Measurements from ENCODE around the gene ATOH8. TPM values are rescaled to one million over a fixed set of nuclear protein-coding genes. Genes with fewer than 3 reads are reported as not detected.
A peak's percentile ranks its signal among the peaks of the same experiment; 100 is the strongest.

Gene ATOH8
- total RNA-seq, 1 experiment from 2014 or later: 1.1 TPM

GRCh38 chr2:85761946-85762345 is 8.2 kb downstream of the ATOH8 start:
- no peaks in the 10 kb centered on the region for H3K36me3 ChIP-seq (replicated peaks; ENCODE audit: control insufficient read depth, insufficient read depth, low read length)
- no peak for DNase-seq
- H3K4me3 ChIP-seq (ENCODE audit: insufficient read depth, low read depth, low read length): no peak overlapping the region
- H3K27me3 ChIP-seq (ENCODE audit: control insufficient read depth, insufficient read depth, low read length): peaks cover 18% of the 10 kb centered on the region

GRCh38 chr2:85763132-85763531 is 9.3 kb downstream of the ATOH8 start:
- no peak overlapping the region for H3K4me3 ChIP-seq (ENCODE audit: insufficient read depth, low read depth, low read length)
- H3K27me3 ChIP-seq (ENCODE audit: control insufficient read depth, insufficient read depth, low read length): peaks cover 12% of the 10 kb centered on the region
- H3K36me3 ChIP-seq (replicated peaks; ENCODE audit: control insufficient read depth, insufficient read depth, low read length): no peaks in the 10 kb centered on the region
- no peak for DNase-seq

- no peak for DNase-seq
- Histone ChIP-seq H3K27me3 (ENCODE audit: control insufficient read depth, insufficient read depth, low read length) (peaks cover 12% of the 10 kb centered on the region), H3K36me3 (replicated peaks; ENCODE audit: control insufficient read depth, insufficient read depth, low read length) (no peaks in the 10 kb centered on the region), H3K4me3 (ENCODE audit: insufficient read depth, low read depth, low read length) (no peak overlapping the region)
These were observed 10.0 kb downstream of the ATOH8 start for GRCh38 chr2:85763831-85764230.

DNA sequence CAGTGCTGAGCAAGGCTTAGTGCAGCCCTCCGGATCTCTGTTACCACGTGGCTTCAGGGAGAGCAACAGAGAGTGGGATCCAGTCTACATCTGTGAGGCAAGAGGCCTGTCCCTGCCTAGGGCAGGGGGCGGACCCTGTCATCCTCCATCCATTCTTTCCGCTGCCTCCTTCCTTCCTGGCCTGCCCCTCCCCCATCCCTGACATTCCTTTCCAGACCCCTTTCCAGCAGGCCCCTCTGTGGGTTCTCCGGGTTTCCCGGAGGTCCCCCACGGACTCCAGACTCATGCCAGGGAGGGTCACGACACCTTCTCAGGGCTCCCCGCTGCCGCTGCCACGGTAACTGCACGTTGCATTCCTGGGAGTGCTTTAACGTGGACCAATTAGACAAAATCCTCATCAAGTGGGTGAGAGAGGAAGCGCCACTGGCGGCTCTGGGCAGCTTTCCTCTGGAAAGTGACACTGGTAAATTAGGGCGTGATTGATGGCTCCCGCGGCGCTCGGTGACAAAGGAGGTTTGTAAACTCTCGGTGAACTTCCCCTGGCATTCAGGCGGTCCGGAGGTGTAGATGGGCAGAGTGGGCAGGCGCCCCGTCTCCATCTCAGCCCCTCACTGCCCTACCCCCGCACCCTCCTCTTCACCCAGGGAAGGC is 11.4 kb downstream of the ATOH8 start:
- peaks cover 12% of the 10 kb centered on the region for H3K27me3 ChIP-seq (ENCODE audit: control insufficient read depth, insufficient read depth, low read length)
- no peaks in the 10 kb centered on the region for H3K36me3 ChIP-seq (replicated peaks; ENCODE audit: control insufficient read depth, insufficient read depth, low read length)
- DNase-seq: peak; percentile 91
- peak overlapping the region; percentile 17; the same call in 1 of the 2 replicates for H3K4me3 ChIP-seq (ENCODE audit: insufficient read depth, low read depth, low read length)

DNA sequence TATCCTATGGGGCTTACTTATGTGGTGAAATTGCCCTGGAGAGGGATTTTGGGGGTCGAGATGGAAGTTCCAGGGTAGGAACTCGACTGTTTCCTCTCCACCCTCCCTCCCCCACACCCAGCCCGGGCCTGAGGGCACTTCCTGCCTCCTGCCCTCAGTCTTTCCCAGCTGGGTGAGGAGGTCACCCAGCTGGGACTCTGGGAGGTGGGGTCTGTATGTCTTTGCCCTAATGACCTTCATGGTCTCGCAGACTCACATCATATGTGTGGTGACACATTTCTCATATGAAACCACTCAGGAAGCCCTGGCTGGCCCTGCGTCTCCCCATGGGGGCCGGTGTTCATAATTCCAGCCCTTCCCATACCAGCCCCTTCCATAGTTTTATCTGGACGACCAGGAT is 12.4 kb downstream of the ATOH8 start:
- no peak overlapping the region for H3K4me3 ChIP-seq (ENCODE audit: insufficient read depth, low read depth, low read length)
- H3K36me3 ChIP-seq (replicated peaks; ENCODE audit: control insufficient read depth, insufficient read depth, low read length): no peaks in the 10 kb centered on the region
- no peak for DNase-seq
- peaks cover 18% of the 10 kb centered on the region for H3K27me3 ChIP-seq (ENCODE audit: control insufficient read depth, insufficient read depth, low read length)

- DNase-seq: no peak
- H3K27me3 ChIP-seq (ENCODE audit: control insufficient read depth, insufficient read depth, low read length): peaks cover 21% of the 10 kb centered on the region
- no peaks in the 10 kb centered on the region for H3K36me3 ChIP-seq (replicated peaks; ENCODE audit: control insufficient read depth, insufficient read depth, low read length)
- no peak overlapping the region for H3K4me3 ChIP-seq (ENCODE audit: insufficient read depth, low read depth, low read length)
These were observed 14.2 kb downstream of the ATOH8 start for GRCh38 chr2:85767803-85768665.

GRCh38 chr2:85768713-85769112 is 14.9 kb downstream of the ATOH8 start:
- Histone ChIP-seq H3K4me3 (ENCODE audit: insufficient read depth, low read depth, low read length) (no peak overlapping the region), H3K27me3 (ENCODE audit: control insufficient read depth, insufficient read depth, low read length) (peaks cover 21% of the 10 kb centered on the region), H3K36me3 (replicated peaks; ENCODE audit: control insufficient read depth, insufficient read depth, low read length) (no peaks in the 10 kb centered on the region)
- DNase-seq: peak; percentile 79

- Histone ChIP-seq H3K27me3 (ENCODE audit: control insufficient read depth, insufficient read depth, low read length) (peaks cover 21% of the 10 kb centered on the region), H3K4me3 (ENCODE audit: insufficient read depth, low read depth, low read length) (no peak overlapping the region), H3K36me3 (replicated peaks; ENCODE audit: control insufficient read depth, insufficient read depth, low read length) (no peaks in the 10 kb centered on the region)
- peak; percentile 91 for DNase-seq
These were observed 15.6 kb downstream of the ATOH8 start for GRCh38 chr2:85769236-85769982.

DNA sequence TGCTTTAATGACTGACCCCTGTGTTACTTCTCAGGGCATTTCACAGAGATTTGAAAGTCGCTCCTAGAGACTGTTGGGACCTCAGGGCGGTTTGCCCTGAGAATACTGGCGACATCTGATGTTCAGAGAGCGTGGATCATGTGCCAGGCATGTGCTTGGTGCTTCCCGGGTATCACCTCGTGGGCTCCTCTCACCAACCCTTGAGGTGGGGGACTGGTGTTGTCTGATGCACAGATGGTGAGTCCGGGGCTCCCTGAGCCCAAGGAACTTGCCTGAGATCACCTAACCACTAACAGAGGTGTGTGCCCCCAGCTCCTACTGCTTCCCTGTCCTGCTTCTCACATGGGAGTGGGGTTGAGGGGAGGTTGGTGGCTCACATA is 16.2 kb downstream of the ATOH8 start:
- Histone ChIP-seq H3K36me3 (replicated peaks; ENCODE audit: control insufficient read depth, insufficient read depth, low read length) (no peaks in the 10 kb centered on the region), H3K27me3 (ENCODE audit: control insufficient read depth, insufficient read depth, low read length) (peaks cover 19% of the 10 kb centered on the region), H3K4me3 (ENCODE audit: insufficient read depth, low read depth, low read length) (no peak overlapping the region)
- DNase-seq: no peak

- H3K36me3 ChIP-seq (replicated peaks; ENCODE audit: control insufficient read depth, insufficient read depth, low read length): no peaks in the 10 kb centered on the region
- no peak for DNase-seq
- peaks cover 17% of the 10 kb centered on the region for H3K27me3 ChIP-seq (ENCODE audit: control insufficient read depth, insufficient read depth, low read length)
- no peak overlapping the region for H3K4me3 ChIP-seq (ENCODE audit: insufficient read depth, low read depth, low read length)
These were observed 16.6 kb downstream of the ATOH8 start for GRCh38 chr2:85770369-85770768.

DNA sequence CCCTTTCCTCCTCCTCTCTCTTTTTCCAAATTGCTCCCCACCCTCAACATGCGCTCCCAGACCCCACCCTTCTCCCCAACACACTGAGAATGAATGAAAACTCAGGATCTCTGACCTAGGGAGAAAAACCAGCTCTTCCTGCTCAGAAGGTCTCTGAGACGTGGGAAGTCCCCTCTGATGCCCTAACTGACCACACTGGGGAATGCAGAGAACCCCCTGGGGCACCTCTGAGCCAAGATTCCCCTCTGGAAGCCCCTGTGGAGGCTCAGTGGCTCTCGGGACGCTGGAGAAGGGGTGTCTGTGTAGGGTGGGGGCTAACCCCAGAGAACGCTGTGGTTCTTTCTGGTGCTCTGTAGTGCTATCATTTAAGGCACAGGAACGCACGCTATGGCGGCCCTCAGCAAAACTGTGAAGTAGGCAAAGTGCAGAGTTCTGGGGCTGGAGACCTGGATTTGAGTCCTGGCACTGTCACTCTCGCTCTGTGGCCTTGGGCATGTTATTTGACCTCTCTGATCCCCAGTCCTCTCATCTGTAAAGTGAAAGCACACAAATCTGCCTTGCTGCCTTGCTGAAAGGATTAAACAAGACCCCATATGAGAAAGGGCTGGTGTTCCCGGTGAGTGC is 17.1 kb downstream of the ATOH8 start:
- no peak overlapping the region for H3K4me3 ChIP-seq (ENCODE audit: insufficient read depth, low read depth, low read length)
- no peak for DNase-seq
- H3K27me3 ChIP-seq (ENCODE audit: control insufficient read depth, insufficient read depth, low read length): peaks cover 12% of the 10 kb centered on the region
- H3K36me3 ChIP-seq (replicated peaks; ENCODE audit: control insufficient read depth, insufficient read depth, low read length): no peaks in the 10 kb centered on the region

DNA sequence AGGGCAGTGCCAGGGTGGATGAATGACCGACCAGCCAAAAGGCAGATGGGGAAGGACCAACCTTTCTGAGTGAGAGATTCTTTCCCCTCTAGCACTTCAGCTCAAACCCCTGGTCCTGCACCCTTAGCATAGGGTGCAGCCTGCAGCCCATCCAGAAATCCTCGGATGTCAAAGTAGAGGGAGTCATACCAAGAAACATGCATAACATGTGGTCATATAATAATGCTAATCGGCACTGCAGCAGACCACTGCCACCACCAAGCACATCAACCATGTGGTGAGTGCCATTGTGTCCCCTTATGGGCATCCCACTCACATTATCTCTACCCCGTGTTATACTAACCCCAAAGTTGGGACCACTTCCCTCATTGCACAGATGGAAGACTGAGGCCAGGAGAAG is 17.7 kb downstream of the ATOH8 start:
- Histone ChIP-seq H3K27me3 (ENCODE audit: control insufficient read depth, insufficient read depth, low read length) (peaks cover 9% of the 10 kb centered on the region; the same call in 1 of the 2 replicates), H3K4me3 (ENCODE audit: insufficient read depth, low read depth, low read length) (no peak overlapping the region), H3K36me3 (replicated peaks; ENCODE audit: control insufficient read depth, insufficient read depth, low read length) (no peaks in the 10 kb centered on the region)
- DNase-seq: no peak

DNA sequence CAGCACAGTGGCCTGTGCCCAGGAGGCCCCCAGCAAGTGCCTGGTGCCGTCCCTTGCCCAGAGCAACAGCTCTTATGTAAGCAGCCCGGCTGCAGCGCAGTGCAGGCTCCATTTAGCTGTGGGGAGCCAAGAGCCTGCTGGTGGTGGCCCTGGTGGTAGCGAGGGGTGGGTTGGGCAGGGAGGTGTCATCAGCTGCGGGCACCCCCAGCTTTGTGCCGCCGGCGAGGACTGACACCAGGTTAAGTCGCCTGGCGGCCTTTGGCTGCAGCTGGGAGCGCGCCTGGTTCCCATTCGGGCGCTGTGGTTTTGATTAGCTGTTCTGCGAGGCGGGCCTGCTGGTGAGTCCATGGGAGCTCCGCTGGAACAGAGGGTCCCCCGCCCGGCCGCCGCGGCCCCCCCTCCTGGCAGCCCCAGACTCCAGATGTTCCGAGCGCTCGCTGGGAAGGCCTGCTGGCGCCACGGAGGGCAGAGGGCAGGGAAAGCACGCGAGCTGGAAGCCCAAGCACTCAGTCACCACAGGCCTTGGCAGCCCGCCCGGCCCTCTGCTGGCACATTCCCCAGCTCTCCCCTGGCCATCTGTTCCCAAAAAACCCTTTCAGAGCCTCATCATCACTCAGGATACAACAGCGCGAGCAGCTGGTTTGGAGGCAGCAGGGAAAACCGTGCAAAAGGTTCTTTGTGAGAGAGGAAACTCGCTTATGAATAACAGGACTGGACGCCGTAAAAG is 18.4 kb downstream of the ATOH8 start:
- Histone ChIP-seq H3K36me3 (replicated peaks; ENCODE audit: control insufficient read depth, insufficient read depth, low read length) (no peaks in the 10 kb centered on the region), H3K4me3 (ENCODE audit: insufficient read depth, low read depth, low read length) (no peak overlapping the region), H3K27me3 (ENCODE audit: control insufficient read depth, insufficient read depth, low read length) (peaks cover 9% of the 10 kb centered on the region; the same call in 1 of the 2 replicates)
- DNase-seq: peak; percentile 86

All from H7 (cell line).